Liver (tissue), 3 donors: Measurements from ENCODE around the gene PAPSS1.

Experiments
- HNF4G ChIP-seq: IDR thresholded peaks from 2 replicates; pipeline ENCODE4 v1.6.1; 2016; ENCODE audit warnings: antibody characterized with exemption
- ZBTB33 ChIP-seq: IDR thresholded peaks from 2 replicates; pipeline ENCODE4 v1.6.1; 2016; ENCODE audit warnings: antibody characterized with exemption
- TF ChIP-seq, protein P1 (sequence below): fragments of 150-350 bp; IDR thresholded peaks from 2 replicates; pipeline ENCODE4 v1.5.1; 2017; ENCODE audit warnings: improper control_type of control experiment, low read depth, low read length; ENCODE audit not compliant: missing input control
- donor health status: healthy.
- donor health status: healthy.

GRCh38 chr4:107618656-107619055, 101.4 kb downstream of the PAPSS1 start:
- TF ChIP-seq, protein P1, sequence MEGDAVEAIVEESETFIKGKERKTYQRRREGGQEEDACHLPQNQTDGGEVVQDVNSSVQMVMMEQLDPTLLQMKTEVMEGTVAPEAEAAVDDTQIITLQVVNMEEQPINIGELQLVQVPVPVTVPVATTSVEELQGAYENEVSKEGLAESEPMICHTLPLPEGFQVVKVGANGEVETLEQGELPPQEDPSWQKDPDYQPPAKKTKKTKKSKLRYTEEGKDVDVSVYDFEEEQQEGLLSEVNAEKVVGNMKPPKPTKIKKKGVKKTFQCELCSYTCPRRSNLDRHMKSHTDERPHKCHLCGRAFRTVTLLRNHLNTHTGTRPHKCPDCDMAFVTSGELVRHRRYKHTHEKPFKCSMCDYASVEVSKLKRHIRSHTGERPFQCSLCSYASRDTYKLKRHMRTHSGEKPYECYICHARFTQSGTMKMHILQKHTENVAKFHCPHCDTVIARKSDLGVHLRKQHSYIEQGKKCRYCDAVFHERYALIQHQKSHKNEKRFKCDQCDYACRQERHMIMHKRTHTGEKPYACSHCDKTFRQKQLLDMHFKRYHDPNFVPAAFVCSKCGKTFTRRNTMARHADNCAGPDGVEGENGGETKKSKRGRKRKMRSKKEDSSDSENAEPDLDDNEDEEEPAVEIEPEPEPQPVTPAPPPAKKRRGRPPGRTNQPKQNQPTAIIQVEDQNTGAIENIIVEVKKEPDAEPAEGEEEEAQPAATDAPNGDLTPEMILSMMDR, result no peak
- TF ChIP-seq ZBTB33 (no peak), HNF4G (no peak)
